ENCODE results near the gene FXR2. TPM values are rescaled to one million over a fixed set of nuclear protein-coding genes. Genes with fewer than 3 reads are reported as not detected.
A peak's percentile ranks its signal among the peaks of the same experiment; 100 is the strongest.

The FXR2 gene
- total and polyA plus RNA-seq, 2 donors (not counting 3 experiments of a cell fraction or from before 2014, with no cell fraction given): 40.1 to 48.9 TPM

DNA sequence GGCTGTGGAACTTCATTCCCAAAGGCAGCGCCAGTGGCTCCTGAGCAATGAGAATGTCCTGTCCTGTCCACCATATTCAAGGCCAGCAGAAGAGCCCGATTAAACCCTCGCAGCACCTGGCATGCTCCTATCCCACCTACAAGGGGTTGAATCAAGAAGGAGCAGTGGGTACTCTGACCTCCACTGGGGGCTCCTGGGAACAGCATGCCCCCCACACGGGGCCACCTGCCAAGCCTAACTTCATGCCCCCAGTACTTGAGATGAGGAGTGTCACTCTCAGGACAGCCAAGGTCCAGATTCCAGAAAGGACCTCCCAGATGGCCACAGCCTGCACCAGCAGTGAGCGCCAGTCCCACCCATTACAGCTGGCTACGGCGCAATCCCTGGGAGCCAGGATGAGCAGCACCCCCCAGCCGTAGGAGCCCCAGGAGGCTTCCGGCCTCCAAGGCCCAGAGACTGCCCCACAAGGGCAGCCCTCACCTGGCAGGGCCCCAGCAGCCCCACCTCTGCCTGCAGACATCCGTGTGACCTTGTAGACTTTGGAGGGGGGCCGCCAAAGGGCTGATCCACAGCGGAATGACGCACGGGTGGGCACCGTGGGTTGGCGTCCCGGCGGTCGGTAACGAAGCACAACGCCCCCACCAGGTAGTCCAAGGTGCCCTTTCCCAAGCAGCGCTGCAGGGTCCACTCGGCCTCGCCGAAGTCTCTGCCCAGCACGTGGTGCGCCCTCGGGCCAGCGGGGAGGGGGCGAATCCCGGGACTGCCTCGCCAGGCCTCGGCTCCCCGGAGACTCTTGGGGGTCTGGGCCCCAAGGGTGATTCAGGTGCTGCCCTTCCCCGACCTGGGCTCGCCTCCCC is 32.1 kb downstream of the FXR2 start:
- H4K20me1 ChIP-seq (replicated peaks; ENCODE audit: control insufficient read depth, extremely low read depth, insufficient read depth, low read length): no peaks in the 10 kb centered on the region
- dilution Hi-C loops (cut with MboI; ENCODE audit: extremely low pct_ligation_motif_present, low sequenced_read_pairs): no loop called here
- TF ChIP-seq, protein P1, sequence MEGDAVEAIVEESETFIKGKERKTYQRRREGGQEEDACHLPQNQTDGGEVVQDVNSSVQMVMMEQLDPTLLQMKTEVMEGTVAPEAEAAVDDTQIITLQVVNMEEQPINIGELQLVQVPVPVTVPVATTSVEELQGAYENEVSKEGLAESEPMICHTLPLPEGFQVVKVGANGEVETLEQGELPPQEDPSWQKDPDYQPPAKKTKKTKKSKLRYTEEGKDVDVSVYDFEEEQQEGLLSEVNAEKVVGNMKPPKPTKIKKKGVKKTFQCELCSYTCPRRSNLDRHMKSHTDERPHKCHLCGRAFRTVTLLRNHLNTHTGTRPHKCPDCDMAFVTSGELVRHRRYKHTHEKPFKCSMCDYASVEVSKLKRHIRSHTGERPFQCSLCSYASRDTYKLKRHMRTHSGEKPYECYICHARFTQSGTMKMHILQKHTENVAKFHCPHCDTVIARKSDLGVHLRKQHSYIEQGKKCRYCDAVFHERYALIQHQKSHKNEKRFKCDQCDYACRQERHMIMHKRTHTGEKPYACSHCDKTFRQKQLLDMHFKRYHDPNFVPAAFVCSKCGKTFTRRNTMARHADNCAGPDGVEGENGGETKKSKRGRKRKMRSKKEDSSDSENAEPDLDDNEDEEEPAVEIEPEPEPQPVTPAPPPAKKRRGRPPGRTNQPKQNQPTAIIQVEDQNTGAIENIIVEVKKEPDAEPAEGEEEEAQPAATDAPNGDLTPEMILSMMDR (IDR thresholded peaks at IDR 0.05; ENCODE audit: extremely low read depth in 1 of 2, insufficient read depth in 1 of 2, low read depth in 1 of 2, low read length in 2 of 2): no peak
- no peak for TF ChIP-seq POLR2AphosphoS5 (IDR thresholded peaks at IDR 0.05; ENCODE audit: insufficient read depth, low read depth, low read length)
- no peak for TF ChIP-seq JUN (IDR thresholded peaks at IDR 0.05; ENCODE audit: borderline replicate concordance, insufficient read depth, insufficient read length, low read depth)
- TF ChIP-seq FOS (IDR thresholded peaks at IDR 0.05; ENCODE audit: borderline replicate concordance, insufficient read depth, low read length): no peak
- peak overlapping the region; percentile 94 for H3K9ac ChIP-seq (replicated peaks; ENCODE audit: extremely low read depth, insufficient read depth, low read length)
- H3K9me1 ChIP-seq (replicated peaks; ENCODE audit: control insufficient read depth, extremely low read depth, insufficient read depth, low read length): no peaks in the 10 kb centered on the region
- peak overlapping the region in 1 of 3 experiments; percentile 66 for H3K4me3 ChIP-seq (replicated peaks in 1 of 3; ENCODE audit: insufficient read depth in 1 of 3, low read depth in 1 of 3, low read length in 3 of 3)
- no peaks in the 10 kb centered on the region for H3K27me3 ChIP-seq (ENCODE audit: control insufficient read depth in 2 of 2, insufficient read depth in 2 of 2, low read length in 2 of 2)
- H3K4me1 ChIP-seq (ENCODE audit: control insufficient read depth, extremely low read depth, insufficient read depth, low read length): peaks cover 35% of the 10 kb centered on the region
- intact Hi-C loops (cut with micrococcal nuclease): loop anchor here (1.0 kb wide), 2 partner anchors 10 to 98 kb away; partner anchors contain the start of gene POLR2A
- BruUV-seq (replicated peaks): no TSS peak
- H3K36me3 ChIP-seq (ENCODE audit: control insufficient read depth in 2 of 2, extremely low read depth in 1 of 2, insufficient read depth in 2 of 2, low read length in 2 of 2): peaks cover 5 to 21% of the 10 kb centered on the region in 2 experiments
- ChIA-PET CTCF (interaction anchor here (1.4 to 1.5 kb wide), 2 partner anchors 22 to 105 kb away, joined by 8 to 10 read pairs; partner anchors contain the start of genes TP53 and WRAP53), POLR2A (interaction anchor here (0.9 to 1.4 kb wide), 3 partner anchors 9 to 105 kb away, joined by 3 to 6 read pairs (median 4); partner anchors contain the start of genes TP53 and WRAP53)
- DNase-seq (ENCODE audit: low read depth, low spot score): no peak
- H2AFZ ChIP-seq (ENCODE audit: low read depth, low read length): no peak overlapping the region
- FAIRE-seq: no peak
- H3K79me2 ChIP-seq (ENCODE audit: control insufficient read depth, insufficient read depth, low read length): peaks cover 31% of the 10 kb centered on the region
- H3K4me2 ChIP-seq (ENCODE audit: insufficient read depth, low read length): no peak overlapping the region
- no peaks in the 10 kb centered on the region for H3K9me3 ChIP-seq (replicated peaks; ENCODE audit: control insufficient read depth, insufficient read depth, low read length)
- peak overlapping the region; percentile 88 for H3K27ac ChIP-seq (ENCODE audit: insufficient read depth, low read depth, low read length)

Measured in endothelial cell of umbilical vein (primary cell).